Suprapubic skin (tissue), 4 donors: Measurements from ENCODE around the gene MOXD1.

ENCODE experiments used
- EP300 ChIP-seq: sonication (generic); formaldehyde crosslinking; IDR thresholded peaks from one replicate; pipeline ENCODE4 v1.6.1; 2017; ENCODE audit warnings: antibody characterized with exemption
- POLR2A ChIP-seq, 2 donors: fragments of 450-650 bp; IDR thresholded peaks; one replicate each; pipeline ENCODE4 v1.6.1; 2017; ENCODE audit warnings: antibody characterized with exemption in 2 of 2, mild to moderate bottlenecking in 2 of 2, moderate library complexity in 2 of 2
- POLR2AphosphoS5 ChIP-seq, 3 donors: sonication (generic); formaldehyde crosslinking; IDR thresholded peaks; one replicate each; pipeline ENCODE4 v1.6.1; 2017; ENCODE audit warnings: antibody characterized with exemption in 3 of 3
- TF ChIP-seq, protein P1 (sequence below), 2 donors: fragments of 200-600 bp in 1 of 2; fragments of 450-650 bp in 1 of 2; sonication (generic) in 1 of 2; IDR thresholded peaks; one replicate each; pipeline ENCODE4 v1.5.1; 2016 to 2019; ENCODE audit warnings: antibody characterized with exemption in 2 of 2, mild to moderate bottlenecking in 1 of 2, moderate library complexity in 1 of 2

DNA sequence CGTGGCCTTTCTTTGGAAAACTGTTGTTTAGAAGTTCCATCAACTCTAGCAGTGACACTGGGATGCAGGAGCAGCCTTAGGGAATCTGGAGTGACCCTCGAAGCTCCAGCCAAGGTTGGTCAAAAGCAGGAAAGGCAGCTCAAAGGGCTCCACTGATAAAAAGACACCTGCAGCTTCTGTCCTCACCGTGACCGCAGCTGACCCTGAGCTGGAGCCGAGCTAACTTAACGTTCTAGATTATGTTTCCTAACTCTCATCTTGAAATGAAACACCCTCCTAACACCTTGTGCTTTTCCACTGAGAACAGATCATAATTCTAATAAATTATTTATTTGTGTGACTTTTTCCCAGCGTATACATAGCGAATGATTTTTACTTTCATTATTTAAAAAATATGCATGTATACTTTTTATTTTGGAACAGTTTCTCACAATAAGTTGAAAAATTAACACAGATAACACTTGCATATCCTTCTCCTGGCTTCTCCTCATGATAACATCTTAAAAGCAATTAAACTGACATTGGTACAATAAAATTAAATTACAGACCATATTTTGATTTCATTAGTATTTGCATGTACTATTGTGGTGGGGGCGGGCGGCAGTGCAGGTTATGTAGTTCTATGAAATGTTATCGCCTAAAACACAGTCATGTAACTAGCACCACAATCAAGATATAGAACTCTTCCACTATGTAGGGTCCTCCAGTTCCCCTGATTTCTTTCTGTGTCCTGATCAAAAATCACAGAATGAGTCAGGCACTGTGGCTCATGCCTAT is 116.1 kb downstream of the MOXD1 start:
- TF ChIP-seq, protein P1, sequence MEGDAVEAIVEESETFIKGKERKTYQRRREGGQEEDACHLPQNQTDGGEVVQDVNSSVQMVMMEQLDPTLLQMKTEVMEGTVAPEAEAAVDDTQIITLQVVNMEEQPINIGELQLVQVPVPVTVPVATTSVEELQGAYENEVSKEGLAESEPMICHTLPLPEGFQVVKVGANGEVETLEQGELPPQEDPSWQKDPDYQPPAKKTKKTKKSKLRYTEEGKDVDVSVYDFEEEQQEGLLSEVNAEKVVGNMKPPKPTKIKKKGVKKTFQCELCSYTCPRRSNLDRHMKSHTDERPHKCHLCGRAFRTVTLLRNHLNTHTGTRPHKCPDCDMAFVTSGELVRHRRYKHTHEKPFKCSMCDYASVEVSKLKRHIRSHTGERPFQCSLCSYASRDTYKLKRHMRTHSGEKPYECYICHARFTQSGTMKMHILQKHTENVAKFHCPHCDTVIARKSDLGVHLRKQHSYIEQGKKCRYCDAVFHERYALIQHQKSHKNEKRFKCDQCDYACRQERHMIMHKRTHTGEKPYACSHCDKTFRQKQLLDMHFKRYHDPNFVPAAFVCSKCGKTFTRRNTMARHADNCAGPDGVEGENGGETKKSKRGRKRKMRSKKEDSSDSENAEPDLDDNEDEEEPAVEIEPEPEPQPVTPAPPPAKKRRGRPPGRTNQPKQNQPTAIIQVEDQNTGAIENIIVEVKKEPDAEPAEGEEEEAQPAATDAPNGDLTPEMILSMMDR (IDR thresholded peaks at IDR 0.05): no peak
- TF ChIP-seq POLR2AphosphoS5 (IDR thresholded peaks at IDR 0.05): no peak
- no peak for TF ChIP-seq EP300
- no peak for TF ChIP-seq POLR2A (IDR thresholded peaks at IDR 0.05)
